K562 (cell line): Measurements from ENCODE around the gene YPEL4. TPM values are rescaled to one million over a fixed set of nuclear protein-coding genes. Genes with fewer than 3 reads are reported as not detected.

Source experiments
- HOXB6 ChIP-seq: fragments of 250-450 bp; sonication (Bioruptor Pico); IDR thresholded peaks from 2 replicates; pipeline ENCODE4 v1.5.1; 2022; ENCODE audit warnings: mild to moderate bottlenecking, borderline replicate concordance
- MYC ChIP-seq, 2 experiments: fragments of 250-450 bp in 1 of 2; sonication (Bioruptor Pico) in 1 of 2; IDR thresholded peaks; 2 replicates each; pipeline versions ENCODE4 v1.5.1 to v1.6.1; 2012 to 2021; ENCODE audit warnings: low read depth in 2 of 2, borderline replicate concordance in 1 of 2, improper control_type of control experiment in 1 of 2, low read length in 1 of 2, mild to moderate bottlenecking in 1 of 2, moderate library complexity in 1 of 2
- NRF1 ChIP-seq, 2 experiments: fragments of 450-650 bp; IDR thresholded peaks in 1 of 2; conservative IDR thresholded peaks in 1 of 2; 2 replicates each; pipeline ENCODE4 v1.6.1; 2014; ENCODE audit warnings: mild to moderate bottlenecking in 2 of 2
- PCBP1 ChIP-seq: fragments of 200-400 bp; formaldehyde crosslinking; IDR thresholded peaks from 2 replicates; pipeline ENCODE4 v1.6.1; 2018; ENCODE audit warnings: mild to moderate bottlenecking, low read depth, low read length; ENCODE audit not compliant: poor library complexity, severe bottlenecking
- POLR3G ChIP-seq: IDR thresholded peaks from 2 replicates; pipeline ENCODE4 v1.6.1; 2011; ENCODE audit not compliant: insufficient read length, insufficient replicate concordance; ENCODE audit errors: extremely low read depth
- PTRF ChIP-seq: fragments of 450-650 bp; IDR thresholded peaks from 2 replicates; pipeline ENCODE4 v1.6.1; 2016; ENCODE audit warnings: mild to moderate bottlenecking, missing genetic modification characterization, missing compliant biosample characterization
- ZNF174 ChIP-seq: fragments of 250-450 bp; sonication (Bioruptor Pico); IDR thresholded peaks from 2 replicates; pipeline ENCODE4 v1.4.0; 2020; ENCODE audit warnings: mild to moderate bottlenecking
- ZNF507 ChIP-seq: conservative IDR thresholded peaks from 2 replicates; pipeline ENCODE4 v1.6.1; 2017; ENCODE audit warnings: missing genetic modification characterization, missing compliant biosample characterization
- polyA plus RNA-seq, 8 experiments: library from polyadenylated mRNA; depleted of rRNA in 4 of 8; stranded (reverse) in 5 of 8; unstranded in 3 of 8; fragments of >200 nt; fragmentation: Nextera tagmentation in 2 of 8; fragmentation: Illumina TruSeq in 1 of 8; extraction: Ambion mirVana in 2 of 8; extraction: Trizol in 1 of 8; gene quantifications; 2 replicates each; pipeline versions ENCODE4 v1.2.1 to v1.2.3, GENCODE V29; 2011 to 2014; ENCODE audit warnings: inconsistent platforms in 1 of 8, missing spikeins in 1 of 8
- total RNA-seq, 7 experiments: library from RNA; depleted of rRNA in 6 of 7; stranded (reverse); fragments of >200 nt in 6 of 7; fragmentation: Illumina TruSeq in 2 of 7; extraction: Trizol in 2 of 7; gene quantifications; 2 replicates each; pipeline versions ENCODE4 v1.2.1 to v1.2.3, GENCODE V29; 2011 to 2021; ENCODE audit warnings: low replicate concordance in 1 of 7
- TF ChIP-seq, protein P1 (sequence below): fragments of 250-450 bp; sonication (Bioruptor Pico); IDR thresholded peaks from 2 replicates; pipeline ENCODE4 v1.5.0; 2021
- TF ChIP-seq, protein P2 (sequence below): sonication (generic); formaldehyde crosslinking; IDR thresholded peaks from 2 replicates; pipeline ENCODE4 v1.8.1; 2023; ENCODE audit warnings: mild to moderate bottlenecking, missing genetic modification reagents, moderate library complexity
- TF ChIP-seq, protein P3 (sequence below): fragments of 200-400 bp; formaldehyde crosslinking; IDR thresholded peaks from 2 replicates; pipeline ENCODE4 v1.6.1; 2017; ENCODE audit warnings: mild to moderate bottlenecking, low read depth, low read length, moderate library complexity
- TF ChIP-seq, protein P4 (sequence below): sonication (generic); formaldehyde crosslinking; IDR thresholded peaks from 2 replicates; pipeline ENCODE4 v1.8.0; 2022; ENCODE audit warnings: mild to moderate bottlenecking, missing genetic modification reagents
- TF ChIP-seq, protein P5 (sequence below): fragments of 450-650 bp; IDR thresholded peaks from 2 replicates; pipeline ENCODE4 v1.6.1; 2016; ENCODE audit warnings: mild to moderate bottlenecking
- TF ChIP-seq, protein P6 (sequence below): sonication (generic); formaldehyde crosslinking; IDR thresholded peaks from 2 replicates; pipeline ENCODE4 v1.8.0; 2022; ENCODE audit warnings: mild to moderate bottlenecking, missing genetic modification reagents

The YPEL4 gene
- total and polyA plus RNA-seq, 9 of the 15 experiments (the other 6 are each of a cell fraction or from before 2014, with no cell fraction given), result 0.07 to 1.4 (median 0.40) TPM; not detected in 2

DNA sequence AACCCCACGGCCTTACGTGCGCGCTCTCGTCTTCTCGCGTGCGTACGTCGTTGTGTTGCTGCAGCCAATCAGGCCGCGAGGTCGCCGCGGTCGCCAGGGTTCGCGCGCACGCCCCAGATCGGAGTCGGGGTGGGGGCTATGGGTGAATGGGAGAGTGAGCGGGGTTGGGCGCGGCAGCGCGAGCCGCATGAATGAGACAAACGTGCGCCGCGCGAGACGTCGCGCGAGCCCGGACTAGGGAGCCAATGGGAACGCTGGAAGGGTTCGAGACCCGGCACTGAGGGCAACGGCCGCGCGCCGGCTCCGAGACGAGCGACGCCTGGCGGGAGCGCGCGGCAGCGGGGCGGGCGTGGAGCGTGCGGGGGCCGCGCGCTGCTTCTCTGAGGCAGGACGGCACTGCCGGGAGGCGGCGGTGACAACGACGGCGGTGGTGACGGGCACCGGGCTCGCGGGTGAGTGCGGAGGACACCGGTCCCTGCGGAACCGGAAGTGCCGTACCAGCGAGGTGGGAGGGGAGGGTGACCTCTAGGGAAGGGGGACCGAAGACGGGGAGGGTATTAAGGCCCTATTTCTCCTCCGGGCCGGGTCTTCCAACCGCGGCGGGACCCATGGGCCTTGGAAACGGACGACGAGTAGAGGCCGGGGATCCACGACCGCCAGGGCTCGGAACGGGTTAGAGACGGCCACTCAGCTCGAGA lies 18.2 kb upstream of the YPEL4 start, which contains the start of gene ZDHHC5 (continued):
- TF ChIP-seq, protein P1, sequence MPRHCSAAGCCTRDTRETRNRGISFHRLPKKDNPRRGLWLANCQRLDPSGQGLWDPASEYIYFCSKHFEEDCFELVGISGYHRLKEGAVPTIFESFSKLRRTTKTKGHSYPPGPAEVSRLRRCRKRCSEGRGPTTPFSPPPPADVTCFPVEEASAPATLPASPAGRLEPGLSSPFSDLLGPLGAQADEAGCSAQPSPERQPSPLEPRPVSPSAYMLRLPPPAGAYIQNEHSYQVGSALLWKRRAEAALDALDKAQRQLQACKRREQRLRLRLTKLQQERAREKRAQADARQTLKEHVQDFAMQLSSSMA (CRISPR knock-in tag), result no peak; the same call in none of the 2 replicates
- no peak for TF ChIP-seq HOXB6 (CRISPR knock-in tag)
- TF ChIP-seq PTRF (tag), result no peak
- TF ChIP-seq, protein P2, sequence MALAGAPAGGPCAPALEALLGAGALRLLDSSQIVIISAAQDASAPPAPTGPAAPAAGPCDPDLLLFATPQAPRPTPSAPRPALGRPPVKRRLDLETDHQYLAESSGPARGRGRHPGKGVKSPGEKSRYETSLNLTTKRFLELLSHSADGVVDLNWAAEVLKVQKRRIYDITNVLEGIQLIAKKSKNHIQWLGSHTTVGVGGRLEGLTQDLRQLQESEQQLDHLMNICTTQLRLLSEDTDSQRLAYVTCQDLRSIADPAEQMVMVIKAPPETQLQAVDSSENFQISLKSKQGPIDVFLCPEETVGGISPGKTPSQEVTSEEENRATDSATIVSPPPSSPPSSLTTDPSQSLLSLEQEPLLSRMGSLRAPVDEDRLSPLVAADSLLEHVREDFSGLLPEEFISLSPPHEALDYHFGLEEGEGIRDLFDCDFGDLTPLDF (CRISPR knock-in tag), result peak; percentile 68
- TF ChIP-seq ZNF507 (tag), result no peak
- TF ChIP-seq, protein P3, sequence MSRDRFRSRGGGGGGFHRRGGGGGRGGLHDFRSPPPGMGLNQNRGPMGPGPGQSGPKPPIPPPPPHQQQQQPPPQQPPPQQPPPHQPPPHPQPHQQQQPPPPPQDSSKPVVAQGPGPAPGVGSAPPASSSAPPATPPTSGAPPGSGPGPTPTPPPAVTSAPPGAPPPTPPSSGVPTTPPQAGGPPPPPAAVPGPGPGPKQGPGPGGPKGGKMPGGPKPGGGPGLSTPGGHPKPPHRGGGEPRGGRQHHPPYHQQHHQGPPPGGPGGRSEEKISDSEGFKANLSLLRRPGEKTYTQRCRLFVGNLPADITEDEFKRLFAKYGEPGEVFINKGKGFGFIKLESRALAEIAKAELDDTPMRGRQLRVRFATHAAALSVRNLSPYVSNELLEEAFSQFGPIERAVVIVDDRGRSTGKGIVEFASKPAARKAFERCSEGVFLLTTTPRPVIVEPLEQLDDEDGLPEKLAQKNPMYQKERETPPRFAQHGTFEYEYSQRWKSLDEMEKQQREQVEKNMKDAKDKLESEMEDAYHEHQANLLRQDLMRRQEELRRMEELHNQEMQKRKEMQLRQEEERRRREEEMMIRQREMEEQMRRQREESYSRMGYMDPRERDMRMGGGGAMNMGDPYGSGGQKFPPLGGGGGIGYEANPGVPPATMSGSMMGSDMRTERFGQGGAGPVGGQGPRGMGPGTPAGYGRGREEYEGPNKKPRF, result no peak
- peak; percentile 75 for TF ChIP-seq PCBP1
- peak; percentile 94 to 95 for TF ChIP-seq NRF1 (conservative IDR thresholded peaks at IDR 0.05 in 1 of 2, IDR thresholded peaks at IDR 0.05 in 1 of 2)
- TF ChIP-seq MYC (IDR thresholded peaks at IDR 0.05; ENCODE audit: low read depth, low read length), result peak; percentile 91
- TF ChIP-seq MYC (CRISPR knock-in tag; IDR thresholded peaks at IDR 0.05; ENCODE audit: borderline replicate concordance, low read depth), result no peak
- TF ChIP-seq, protein P4, sequence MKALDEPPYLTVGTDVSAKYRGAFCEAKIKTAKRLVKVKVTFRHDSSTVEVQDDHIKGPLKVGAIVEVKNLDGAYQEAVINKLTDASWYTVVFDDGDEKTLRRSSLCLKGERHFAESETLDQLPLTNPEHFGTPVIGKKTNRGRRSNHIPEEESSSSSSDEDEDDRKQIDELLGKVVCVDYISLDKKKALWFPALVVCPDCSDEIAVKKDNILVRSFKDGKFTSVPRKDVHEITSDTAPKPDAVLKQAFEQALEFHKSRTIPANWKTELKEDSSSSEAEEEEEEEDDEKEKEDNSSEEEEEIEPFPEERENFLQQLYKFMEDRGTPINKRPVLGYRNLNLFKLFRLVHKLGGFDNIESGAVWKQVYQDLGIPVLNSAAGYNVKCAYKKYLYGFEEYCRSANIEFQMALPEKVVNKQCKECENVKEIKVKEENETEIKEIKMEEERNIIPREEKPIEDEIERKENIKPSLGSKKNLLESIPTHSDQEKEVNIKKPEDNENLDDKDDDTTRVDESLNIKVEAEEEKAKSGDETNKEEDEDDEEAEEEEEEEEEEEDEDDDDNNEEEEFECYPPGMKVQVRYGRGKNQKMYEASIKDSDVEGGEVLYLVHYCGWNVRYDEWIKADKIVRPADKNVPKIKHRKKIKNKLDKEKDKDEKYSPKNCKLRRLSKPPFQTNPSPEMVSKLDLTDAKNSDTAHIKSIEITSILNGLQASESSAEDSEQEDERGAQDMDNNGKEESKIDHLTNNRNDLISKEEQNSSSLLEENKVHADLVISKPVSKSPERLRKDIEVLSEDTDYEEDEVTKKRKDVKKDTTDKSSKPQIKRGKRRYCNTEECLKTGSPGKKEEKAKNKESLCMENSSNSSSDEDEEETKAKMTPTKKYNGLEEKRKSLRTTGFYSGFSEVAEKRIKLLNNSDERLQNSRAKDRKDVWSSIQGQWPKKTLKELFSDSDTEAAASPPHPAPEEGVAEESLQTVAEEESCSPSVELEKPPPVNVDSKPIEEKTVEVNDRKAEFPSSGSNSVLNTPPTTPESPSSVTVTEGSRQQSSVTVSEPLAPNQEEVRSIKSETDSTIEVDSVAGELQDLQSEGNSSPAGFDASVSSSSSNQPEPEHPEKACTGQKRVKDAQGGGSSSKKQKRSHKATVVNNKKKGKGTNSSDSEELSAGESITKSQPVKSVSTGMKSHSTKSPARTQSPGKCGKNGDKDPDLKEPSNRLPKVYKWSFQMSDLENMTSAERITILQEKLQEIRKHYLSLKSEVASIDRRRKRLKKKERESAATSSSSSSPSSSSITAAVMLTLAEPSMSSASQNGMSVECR (CRISPR knock-in tag), result peak; percentile 94
- TF ChIP-seq POLR3G, result no peak
- no peak for TF ChIP-seq ZNF174 (CRISPR knock-in tag)
- TF ChIP-seq, protein P5, sequence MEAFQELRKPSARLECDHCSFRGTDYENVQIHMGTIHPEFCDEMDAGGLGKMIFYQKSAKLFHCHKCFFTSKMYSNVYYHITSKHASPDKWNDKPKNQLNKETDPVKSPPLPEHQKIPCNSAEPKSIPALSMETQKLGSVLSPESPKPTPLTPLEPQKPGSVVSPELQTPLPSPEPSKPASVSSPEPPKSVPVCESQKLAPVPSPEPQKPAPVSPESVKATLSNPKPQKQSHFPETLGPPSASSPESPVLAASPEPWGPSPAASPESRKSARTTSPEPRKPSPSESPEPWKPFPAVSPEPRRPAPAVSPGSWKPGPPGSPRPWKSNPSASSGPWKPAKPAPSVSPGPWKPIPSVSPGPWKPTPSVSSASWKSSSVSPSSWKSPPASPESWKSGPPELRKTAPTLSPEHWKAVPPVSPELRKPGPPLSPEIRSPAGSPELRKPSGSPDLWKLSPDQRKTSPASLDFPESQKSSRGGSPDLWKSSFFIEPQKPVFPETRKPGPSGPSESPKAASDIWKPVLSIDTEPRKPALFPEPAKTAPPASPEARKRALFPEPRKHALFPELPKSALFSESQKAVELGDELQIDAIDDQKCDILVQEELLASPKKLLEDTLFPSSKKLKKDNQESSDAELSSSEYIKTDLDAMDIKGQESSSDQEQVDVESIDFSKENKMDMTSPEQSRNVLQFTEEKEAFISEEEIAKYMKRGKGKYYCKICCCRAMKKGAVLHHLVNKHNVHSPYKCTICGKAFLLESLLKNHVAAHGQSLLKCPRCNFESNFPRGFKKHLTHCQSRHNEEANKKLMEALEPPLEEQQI, result no peak
- TF ChIP-seq, protein P6, sequence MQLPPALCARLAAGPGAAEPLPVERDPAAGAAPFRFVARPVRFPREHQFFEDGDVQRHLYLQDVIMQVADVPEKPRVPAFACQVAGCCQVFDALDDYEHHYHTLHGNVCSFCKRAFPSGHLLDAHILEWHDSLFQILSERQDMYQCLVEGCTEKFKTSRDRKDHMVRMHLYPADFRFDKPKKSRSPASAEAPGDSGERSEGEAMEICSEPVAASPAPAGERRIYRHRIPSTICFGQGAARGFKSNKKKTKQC (CRISPR knock-in tag), result peak; percentile 93; the same call in 1 of the 2 replicates
